ENCODE results near the gene TMEM236. TPM values are rescaled to one million over a fixed set of nuclear protein-coding genes. Genes with fewer than 3 reads are reported as not detected.
A peak's percentile ranks its signal among the peaks of the same experiment; 100 is the strongest.

The TMEM236 gene
- total and polyA plus RNA-seq, 9 of the 15 experiments (the other 6 are each of a cell fraction or from before 2014, with no cell fraction given), result 0.04 to 0.13 (median 0.04) TPM; not detected in 4

DNA sequence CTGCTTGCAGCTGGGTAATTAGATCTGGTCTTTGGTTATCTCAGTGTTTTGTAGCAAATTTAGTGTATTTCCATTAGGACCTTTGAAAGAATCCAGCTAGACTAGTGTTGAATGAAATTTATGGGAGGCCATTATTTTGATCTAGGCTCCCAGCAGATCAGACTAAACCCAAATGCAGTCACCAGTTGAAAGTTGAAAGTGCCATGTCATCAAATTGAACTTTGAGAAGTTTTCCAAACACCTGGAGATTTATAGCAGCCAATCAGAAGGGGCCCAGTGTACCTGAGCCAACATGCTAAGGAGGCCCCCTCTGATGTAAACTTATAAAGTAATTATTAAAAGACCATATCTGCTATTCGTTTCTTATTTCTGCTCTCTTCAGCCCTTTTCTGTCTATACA, 11.3 kb upstream of the TMEM236 start:
- intact Hi-C loops (cut with micrococcal nuclease) (no loop called here), in situ Hi-C loops (cut with MboI) (loop anchor here (5.0 to 25.0 kb wide), 2 partner anchors 133 to 903 kb away; no protein-coding TSS in a partner anchor)
- Histone ChIP-seq H2AFZ (ENCODE audit: low read depth, low read length) (no peak overlapping the region), H3K4me3 (no peak overlapping the region), H3K27ac (ENCODE audit: extremely low read depth, low read depth, low read length) (no peak overlapping the region), H3K9me3 (replicated peaks; ENCODE audit: control insufficient read depth, insufficient read depth, low read depth, low read length) (no peaks in the 10 kb centered on the region), H3K36me3 (ENCODE audit: control insufficient read depth, insufficient read depth, low read length) (no peaks in the 10 kb centered on the region), H3K9me1 (ENCODE audit: control insufficient read depth, insufficient read depth, low read length) (no peaks in the 10 kb centered on the region), H3K79me2 (ENCODE audit: control insufficient read depth, insufficient read depth, low read length) (no peaks in the 10 kb centered on the region), H4K20me1 (replicated peaks; ENCODE audit: control insufficient read depth, insufficient read depth, low read length) (no peaks in the 10 kb centered on the region), H3K4me1 (replicated peaks in 1 of 2; ENCODE audit: control insufficient read depth in 2 of 2, insufficient read depth in 2 of 2, low read length in 2 of 2) (peaks cover 4 to 5% of the 10 kb centered on the region in 2 experiments; a peak in 2 of 5 replicates), H3K9ac (ENCODE audit: insufficient read depth in 1 of 2, low read depth in 2 of 2, low read length in 2 of 2) (no peak overlapping the region), H3K4me2 (ENCODE audit: insufficient read depth, low read length) (no peak overlapping the region), H3K27me3 (ENCODE audit: control insufficient read depth in 2 of 2, insufficient read depth in 2 of 2, low read length in 2 of 2) (no peaks in the 10 kb centered on the region)
- CTCF ChIA-PET (ENCODE audit: low intra/inter-chr PET ratio), result no interaction called here
- WGBS (ENCODE audit: insufficient coverage, low coverage, missing lambda C conversion rate), result 43% methylated on average over 1 of the region's 1 CpG
- POLR2A ChIA-PET, result interaction anchor here (0.7 kb wide), 1 partner anchor 479 kb away, joined by 3 read pairs; no protein-coding TSS in a partner anchor
- ATAC-seq (no peak), DNase-seq (ENCODE audit: extremely low read depth in 1 of 4, low spot score in 3 of 4) (no peak), FAIRE-seq (no peak)
- no TSS peak for BruUV-seq (replicated peaks)
- TF ChIP-seq GTF2F1 (IDR thresholded peaks at IDR 0.05; ENCODE audit: low read depth, low read length) (no peak), NFXL1 (CRISPR knock-in tag; IDR thresholded peaks at IDR 0.05) (no peak), MAFK (IDR thresholded peaks at IDR 0.05; ENCODE audit: low read length) (peak; percentile 86), MAFG (tag; conservative IDR thresholded peaks at IDR 0.05) (peak; percentile 85), C11orf30 (IDR thresholded peaks at IDR 0.05; ENCODE audit: low read depth) (peak; percentile 86), MTA1 (IDR thresholded peaks at IDR 0.05; ENCODE audit: borderline replicate concordance) (no peak), E2F3 (CRISPR knock-in tag; IDR thresholded peaks at IDR 0.05) (no peak), ZNF707 (CRISPR knock-in tag; conservative IDR thresholded peaks at IDR 0.05) (no peak), ELF1 (tag; IDR thresholded peaks at IDR 0.05) (no peak), SRSF3 (IDR thresholded peaks at IDR 0.05; ENCODE audit: insufficient read depth, low read length) (no peak), TAL1 (IDR thresholded peaks at IDR 0.05) (no peak), PPARD (CRISPR knock-in tag; IDR thresholded peaks at IDR 0.05) (no peak), TCF3 (CRISPR knock-in tag; IDR thresholded peaks at IDR 0.05) (no peak), FOSL1 (tag; conservative IDR thresholded peaks at IDR 0.05) (no peak), KLF10 (CRISPR knock-in tag; IDR thresholded peaks at IDR 0.05) (no peak), SMARCA5 (IDR thresholded peaks at IDR 0.05) (no peak), SOX6 (IDR thresholded peaks at IDR 0.05) (no peak), CCNT2 (IDR thresholded peaks at IDR 0.05; ENCODE audit: borderline replicate concordance, extremely low read depth, insufficient read length, low read depth, low read length) (no peak)
- TF ChIP-seq, protein P1, sequence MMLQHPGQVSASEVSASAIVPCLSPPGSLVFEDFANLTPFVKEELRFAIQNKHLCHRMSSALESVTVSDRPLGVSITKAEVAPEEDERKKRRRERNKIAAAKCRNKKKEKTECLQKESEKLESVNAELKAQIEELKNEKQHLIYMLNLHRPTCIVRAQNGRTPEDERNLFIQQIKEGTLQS (IDR thresholded peaks at IDR 0.05), result no peak
- TF ChIP-seq, protein P1 (CRISPR knock-in tag; conservative IDR thresholded peaks at IDR 0.05), result no peak
- TF ChIP-seq, protein P2, sequence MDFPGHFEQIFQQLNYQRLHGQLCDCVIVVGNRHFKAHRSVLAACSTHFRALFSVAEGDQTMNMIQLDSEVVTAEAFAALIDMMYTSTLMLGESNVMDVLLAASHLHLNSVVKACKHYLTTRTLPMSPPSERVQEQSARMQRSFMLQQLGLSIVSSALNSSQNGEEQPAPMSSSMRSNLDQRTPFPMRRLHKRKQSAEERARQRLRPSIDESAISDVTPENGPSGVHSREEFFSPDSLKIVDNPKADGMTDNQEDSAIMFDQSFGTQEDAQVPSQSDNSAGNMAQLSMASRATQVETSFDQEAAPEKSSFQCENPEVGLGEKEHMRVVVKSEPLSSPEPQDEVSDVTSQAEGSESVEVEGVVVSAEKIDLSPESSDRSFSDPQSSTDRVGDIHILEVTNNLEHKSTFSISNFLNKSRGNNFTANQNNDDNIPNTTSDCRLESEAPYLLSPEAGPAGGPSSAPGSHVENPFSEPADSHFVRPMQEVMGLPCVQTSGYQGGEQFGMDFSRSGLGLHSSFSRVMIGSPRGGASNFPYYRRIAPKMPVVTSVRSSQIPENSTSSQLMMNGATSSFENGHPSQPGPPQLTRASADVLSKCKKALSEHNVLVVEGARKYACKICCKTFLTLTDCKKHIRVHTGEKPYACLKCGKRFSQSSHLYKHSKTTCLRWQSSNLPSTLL (IDR thresholded peaks at IDR 0.05), result no peak
